Neural cell (in vitro differentiated cells): Measurements from ENCODE around the gene DGCR6L. TPM values are rescaled to one million over a fixed set of nuclear protein-coding genes. Genes with fewer than 3 reads are reported as not detected.
"Not testable (repeated sequence)": the region's sequence is repeated elsewhere in the genome, so short reads cannot be mapped to it uniquely, and the experiment has no call there.

Experiments
- H2AFZ ChIP-seq: fragments of 200-600, 300-800 bp; sonication (generic), shearing (Covaris generic); 2 replicates; pipeline ENCODE4 v1.6.0; 2014; ENCODE audit warnings: low read depth, mild to moderate bottlenecking, antibody characterized with exemption, low read length, moderate library complexity
- H3F3A ChIP-seq: fragments of 200-600 bp; shearing (Covaris generic); 2 replicates; pipeline ENCODE4 v1.6.1; 2016; ENCODE audit warnings: mild to moderate bottlenecking, moderate library complexity, mixed read lengths, antibody characterized with exemption, low read length; ENCODE audit not compliant: insufficient read depth, poor library complexity, severe bottlenecking
- H3K27ac ChIP-seq: fragments of 200-600, 300-800 bp; sonication (generic), shearing (Covaris generic); 2 replicates; pipeline ENCODE4 v1.5.1; 2014; ENCODE audit warnings: mild to moderate bottlenecking, low read length, moderate library complexity
- H3K27me3 ChIP-seq: fragments of 300-800, 200-600 bp; sonication (generic), shearing (Covaris generic); 2 replicates; pipeline ENCODE4 v1.6.0; 2014; ENCODE audit warnings: mild to moderate bottlenecking, low read depth, low read length, moderate library complexity; ENCODE audit not compliant: insufficient read depth
- H3K36me3 ChIP-seq: fragments of 300-800, 200-600 bp; sonication (generic), shearing (Covaris generic); 2 replicates; pipeline ENCODE4 v1.5.1; 2014; ENCODE audit warnings: mild to moderate bottlenecking, antibody characterized with exemption, low read length, moderate library complexity; ENCODE audit not compliant: insufficient read depth
- H3K4me2 ChIP-seq: fragments of 300-800, 200-600 bp; sonication (generic), shearing (Covaris generic); 2 replicates; pipeline ENCODE4 v1.6.0; 2014; ENCODE audit warnings: mild to moderate bottlenecking, low read length
- H3K4me3 ChIP-seq: fragments of 300-800, 200-600 bp; sonication (generic), shearing (Covaris generic); 2 replicates; pipeline ENCODE4 v1.5.1; 2014; ENCODE audit warnings: mild to moderate bottlenecking, low read length, moderate library complexity
- H3K79me2 ChIP-seq: fragments of 200-600 bp; shearing (Covaris generic); replicated peaks from 2 replicates; pipeline ENCODE4 v1.6.0; 2014; ENCODE audit warnings: mild to moderate bottlenecking, low read length, moderate library complexity; ENCODE audit not compliant: insufficient read depth
- H3K9ac ChIP-seq: fragments of 300-800, 200-600 bp; sonication (generic), shearing (Covaris generic); 2 replicates; pipeline ENCODE4 v1.6.1; 2016; ENCODE audit warnings: mild to moderate bottlenecking, low read length, mixed read lengths
- H3K9me2 ChIP-seq: fragments of 200-600 bp; shearing (Covaris generic); 2 replicates; pipeline ENCODE4 v1.6.1; 2016; ENCODE audit warnings: mild to moderate bottlenecking, low read length, mixed read lengths; ENCODE audit not compliant: insufficient read depth
- H3K9me3 ChIP-seq: fragments of 200-600, 300-800 bp; sonication (generic), shearing (Covaris generic); 2 replicates; pipeline ENCODE4 v1.6.1; 2016; ENCODE audit warnings: mild to moderate bottlenecking, mixed run types, low read length, moderate library complexity, mixed read lengths
- H4K20me1 ChIP-seq: fragments of 200-600 bp; shearing (Covaris generic); 2 replicates; pipeline ENCODE4 v1.6.1; 2016; ENCODE audit warnings: mild to moderate bottlenecking, mixed run types; ENCODE audit not compliant: insufficient read depth
- CTCF ChIP-seq: fragments of 450-650 bp; IDR thresholded peaks from 2 replicates; pipeline ENCODE4 v1.5.1; 2014; ENCODE audit warnings: antibody characterized with exemption, mild to moderate bottlenecking, moderate library complexity; ENCODE audit not compliant: poor library complexity, severe bottlenecking
- EP300 ChIP-seq: fragments of 450-650 bp; conservative IDR thresholded peaks from 2 replicates; pipeline ENCODE4 v1.6.1; 2014; ENCODE audit warnings: antibody characterized with exemption, mild to moderate bottlenecking, moderate library complexity; ENCODE audit not compliant: poor library complexity, severe bottlenecking
- EZH2 ChIP-seq: fragments of 200-600, 300-800 bp; shearing (Covaris generic), sonication (generic); IDR thresholded peaks from 2 replicates; pipeline ENCODE4 v1.6.1; 2014; ENCODE audit warnings: antibody characterized with exemption, low read length, borderline replicate concordance, mild to moderate bottlenecking; ENCODE audit not compliant: insufficient read depth, poor library complexity, severe bottlenecking
- MXI1 ChIP-seq: fragments of 450-650 bp; conservative IDR thresholded peaks from 2 replicates; pipeline ENCODE4 v1.6.1; 2014; ENCODE audit warnings: antibody characterized with exemption, mild to moderate bottlenecking; ENCODE audit not compliant: poor library complexity, severe bottlenecking
- POLR2AphosphoS5 ChIP-seq: IDR thresholded peaks from 2 replicates; pipeline ENCODE4 v1.6.1; 2012
- RAD21 ChIP-seq: fragments of 450-650 bp; conservative IDR thresholded peaks from 2 replicates; pipeline ENCODE4 v1.6.1; 2014; ENCODE audit warnings: antibody characterized with exemption, mild to moderate bottlenecking, moderate library complexity
- REST ChIP-seq: IDR thresholded peaks from 2 replicates; pipeline ENCODE4 v1.6.1; 2012; ENCODE audit warnings: borderline replicate concordance
- SMC3 ChIP-seq: fragments of 450-650 bp; conservative IDR thresholded peaks from 2 replicates; pipeline ENCODE4 v1.6.1; 2014; ENCODE audit warnings: antibody characterized with exemption, mild to moderate bottlenecking, moderate library complexity; ENCODE audit not compliant: poor library complexity
- TAF1 ChIP-seq: IDR thresholded peaks from 2 replicates; pipeline ENCODE4 v1.6.1; 2012; ENCODE audit warnings: low read depth
- polyA plus RNA-seq: library from polyadenylated mRNA; depleted of rRNA; stranded (reverse); fragments of >200 nt; gene quantifications from 2 replicates; pipeline ENCODE4 v1.2.3, GENCODE V29; 2014

Gene DGCR6L
- polyA plus RNA-seq, 1 donor from 2014 or later = 125 TPM

- no peak overlapping the region for H3K27ac ChIP-seq
- H3K27me3 ChIP-seq = no peaks in the 10 kb centered on the region
- H3K9me3 ChIP-seq = no peaks in the 10 kb centered on the region
- no peaks in the 10 kb centered on the region for H3K9me2 ChIP-seq
- no peaks in the 10 kb centered on the region for H3F3A ChIP-seq
- no peaks in the 10 kb centered on the region for H3K36me3 ChIP-seq
- no peak overlapping the region for H2AFZ ChIP-seq
- no peak overlapping the region for H3K4me3 ChIP-seq
- no peak overlapping the region for H3K9ac ChIP-seq
- TF ChIP-seq RAD21 (no peak), EP300 (no peak), MXI1 (no peak), REST (no peak), SMC3 (no peak), CTCF (no peak), TAF1 (no peak), EZH2 (no peak), POLR2AphosphoS5 (no peak)
- H3K4me2 ChIP-seq = no peak overlapping the region
- H3K79me2 ChIP-seq = no peaks in the 10 kb centered on the region
- no peaks in the 10 kb centered on the region for H4K20me1 ChIP-seq
Observed at GRCh38 chr22:20276468-20276867, 43.4 kb downstream of the DGCR6L start.

DNA sequence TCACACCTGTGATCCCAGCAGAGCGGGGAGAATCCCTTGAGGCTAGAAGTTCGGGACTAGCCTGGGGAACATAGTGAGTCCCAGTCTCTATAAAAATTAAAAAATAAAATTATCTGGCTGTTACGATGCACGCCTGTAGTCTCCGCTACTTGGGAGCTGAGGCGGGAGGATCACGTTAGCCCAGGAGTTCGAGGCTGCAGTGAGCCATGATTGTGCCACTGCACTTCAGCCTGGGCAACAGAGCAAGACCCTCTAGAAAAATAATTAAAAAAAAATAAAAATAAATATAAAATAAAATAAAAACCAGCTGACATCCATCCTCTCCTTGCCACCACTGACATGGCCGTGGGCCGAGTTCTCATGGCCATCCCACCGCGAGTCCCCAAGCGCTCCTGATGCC, 44.0 kb downstream of the DGCR6L start:
- Histone ChIP-seq H3F3A (no peaks in the 10 kb centered on the region), H4K20me1 (no peaks in the 10 kb centered on the region), H3K27me3 (no peaks in the 10 kb centered on the region), H3K9me2 (no peaks in the 10 kb centered on the region), H3K79me2 (no peaks in the 10 kb centered on the region), H3K4me3 (no peak overlapping the region), H3K9ac (no peak overlapping the region), H3K4me2 (no peak overlapping the region), H3K9me3 (no peaks in the 10 kb centered on the region), H3K36me3 (no peaks in the 10 kb centered on the region), H2AFZ (no peak overlapping the region), H3K27ac (no peak overlapping the region)
- TF ChIP-seq CTCF (no peak), REST (no peak), EZH2 (no peak), RAD21 (no peak), EP300 (no peak), TAF1 (no peak), POLR2AphosphoS5 (no peak), SMC3 (no peak), MXI1 (no peak)

DNA sequence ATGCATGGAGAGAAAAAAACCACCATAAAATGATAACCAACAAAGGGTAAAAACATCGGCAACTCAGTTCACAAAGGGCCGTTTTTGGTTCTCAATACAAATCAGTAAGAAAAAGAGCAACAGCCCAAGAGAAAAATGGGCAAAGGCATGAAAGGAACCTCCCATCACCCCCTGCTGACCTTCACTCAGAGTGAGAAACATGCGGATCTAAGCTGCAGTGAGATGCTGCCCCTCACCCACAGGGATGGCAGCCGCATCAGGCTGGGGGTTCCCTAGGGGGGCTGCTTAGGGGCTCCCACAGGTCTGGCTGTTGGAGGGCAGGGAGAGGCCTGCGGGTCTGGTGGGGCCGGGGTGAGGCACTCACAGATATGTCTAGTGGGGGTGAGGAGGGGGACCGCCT, 44.5 kb downstream of the DGCR6L start:
- not testable (repeated sequence) for H3K27ac ChIP-seq, H3K4me2 ChIP-seq

More for the DNA sequence above, 44.5 kb downstream of the DGCR6L start:
- not testable (repeated sequence) for H3K36me3 ChIP-seq, H4K20me1 ChIP-seq, H3K9me3 ChIP-seq, H3K4me3 ChIP-seq, H3K9me2 ChIP-seq, H3K79me2 ChIP-seq, H2AFZ ChIP-seq, H3K27me3 ChIP-seq, H3K9ac ChIP-seq, H3F3A ChIP-seq
